ENCODE measurements around the gene TMEM129.

DNA sequence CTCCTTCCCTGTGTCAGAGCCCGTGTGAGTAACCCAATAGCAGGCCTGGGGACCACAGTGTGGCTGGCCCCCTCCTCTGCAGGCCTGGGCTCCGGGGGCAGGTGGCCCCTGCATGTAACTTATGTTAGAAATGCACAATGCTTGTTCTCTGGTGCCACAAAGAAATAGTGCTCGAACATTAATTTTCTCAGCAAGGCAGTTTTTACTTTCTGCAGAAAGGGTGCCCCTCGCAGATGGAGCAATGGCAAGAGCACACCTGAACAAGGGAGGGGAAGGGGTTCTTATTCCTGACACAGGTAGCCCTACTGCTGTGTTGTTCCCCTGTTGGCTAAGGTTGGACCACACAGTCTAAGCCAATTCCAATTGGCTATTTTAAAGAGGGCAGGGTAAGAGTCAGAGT, 17.3 kb upstream of the TMEM129 start:
- TF ChIP-seq, protein P1, sequence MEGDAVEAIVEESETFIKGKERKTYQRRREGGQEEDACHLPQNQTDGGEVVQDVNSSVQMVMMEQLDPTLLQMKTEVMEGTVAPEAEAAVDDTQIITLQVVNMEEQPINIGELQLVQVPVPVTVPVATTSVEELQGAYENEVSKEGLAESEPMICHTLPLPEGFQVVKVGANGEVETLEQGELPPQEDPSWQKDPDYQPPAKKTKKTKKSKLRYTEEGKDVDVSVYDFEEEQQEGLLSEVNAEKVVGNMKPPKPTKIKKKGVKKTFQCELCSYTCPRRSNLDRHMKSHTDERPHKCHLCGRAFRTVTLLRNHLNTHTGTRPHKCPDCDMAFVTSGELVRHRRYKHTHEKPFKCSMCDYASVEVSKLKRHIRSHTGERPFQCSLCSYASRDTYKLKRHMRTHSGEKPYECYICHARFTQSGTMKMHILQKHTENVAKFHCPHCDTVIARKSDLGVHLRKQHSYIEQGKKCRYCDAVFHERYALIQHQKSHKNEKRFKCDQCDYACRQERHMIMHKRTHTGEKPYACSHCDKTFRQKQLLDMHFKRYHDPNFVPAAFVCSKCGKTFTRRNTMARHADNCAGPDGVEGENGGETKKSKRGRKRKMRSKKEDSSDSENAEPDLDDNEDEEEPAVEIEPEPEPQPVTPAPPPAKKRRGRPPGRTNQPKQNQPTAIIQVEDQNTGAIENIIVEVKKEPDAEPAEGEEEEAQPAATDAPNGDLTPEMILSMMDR (IDR thresholded peaks at IDR 0.05; ENCODE audit: low read length), result no peak
- no peak for TF ChIP-seq EZH2 (IDR thresholded peaks at IDR 0.05; ENCODE audit: borderline replicate concordance, low read length)

Measured in OCI-LY1 (cell line).